Cardiac fibroblast (primary cell): ENCODE data around the gene NCOA7.
"Not testable (repeated sequence)": the region's sequence is repeated elsewhere in the genome, so short reads cannot be mapped to it uniquely, and the experiment has no call there.

Experiments
- DNase-seq, 2 donors: peaks; one replicate each; pipeline versions ENCODE4 v3.0.0 to v3.0.0-alpha.2; 2010; ENCODE audit warnings: low read depth in 2 of 2
- H3K4me3 ChIP-seq, 2 donors: replicated peaks in 1 of 2; 1 replicate in 1 of 2; 2 replicates in 1 of 2; pipeline ENCODE4 v1.5.1; 2011; ENCODE audit warnings: low read depth in 2 of 2, low read length in 2 of 2, mild to moderate bottlenecking in 2 of 2, moderate library complexity in 1 of 2
- CTCF ChIP-seq: IDR thresholded peaks from one replicate; pipeline ENCODE4 v1.5.1; 2011; ENCODE audit warnings: low read depth, mild to moderate bottlenecking, low read length, inconsistent platforms

NCOA7 gene

GRCh38 chr6:125844989-125845388 lies 54.2 kb downstream of the NCOA7 start:
- no peak overlapping the region for H3K4me3 ChIP-seq
- TF ChIP-seq CTCF, result no peak
- peak; percentile 47 to 75 for DNase-seq

GRCh38 chr6:125846292-125847024 lies 55.7 kb downstream of the NCOA7 start:
- DNase-seq, result no peak
- H3K4me3 ChIP-seq, result no peak overlapping the region
- TF ChIP-seq CTCF, result no peak

GRCh38 chr6:125848286-125848685 lies 57.5 kb downstream of the NCOA7 start:
- DNase-seq, H3K4me3 ChIP-seq: not testable (repeated sequence)

- no peak overlapping the region for H3K4me3 ChIP-seq
- no peak for TF ChIP-seq CTCF
- DNase-seq, result no peak
Measured at GRCh38 chr6:125850361-125850760, 59.6 kb downstream of the NCOA7 start.

GRCh38 chr6:125852587-125852986 lies 61.8 kb downstream of the NCOA7 start:
- no peak for DNase-seq
- TF ChIP-seq CTCF, result no peak
- no peak overlapping the region for H3K4me3 ChIP-seq

GRCh38 chr6:125853168-125853567 lies 62.4 kb downstream of the NCOA7 start:
- DNase-seq, result no peak
- no peak for TF ChIP-seq CTCF
- no peak overlapping the region for H3K4me3 ChIP-seq

- peak in 1 of 2 donors; percentile 36 for DNase-seq
- TF ChIP-seq CTCF, result no peak
- no peak overlapping the region for H3K4me3 ChIP-seq
Measured at GRCh38 chr6:125853756-125854155, 63.0 kb downstream of the NCOA7 start.
